ENCODE results near the gene FAM89B. TPM values are rescaled to one million over a fixed set of nuclear protein-coding genes. Genes with fewer than 3 reads are reported as not detected.

Gene FAM89B
- total RNA-seq, 4 donors from 2014 or later, result 30.8 to 44.6 (median 32.4) TPM

GRCh38 chr11:65599216-65599954 is 27.0 kb downstream of the FAM89B start:
- no peaks in the 10 kb centered on the region for H3K9me3 ChIP-seq
- no peaks in the 10 kb centered on the region for H3K27me3 ChIP-seq
- DNase-seq, result no peak
- H3K4me3 ChIP-seq, result no peak overlapping the region
- TF ChIP-seq, protein P1, sequence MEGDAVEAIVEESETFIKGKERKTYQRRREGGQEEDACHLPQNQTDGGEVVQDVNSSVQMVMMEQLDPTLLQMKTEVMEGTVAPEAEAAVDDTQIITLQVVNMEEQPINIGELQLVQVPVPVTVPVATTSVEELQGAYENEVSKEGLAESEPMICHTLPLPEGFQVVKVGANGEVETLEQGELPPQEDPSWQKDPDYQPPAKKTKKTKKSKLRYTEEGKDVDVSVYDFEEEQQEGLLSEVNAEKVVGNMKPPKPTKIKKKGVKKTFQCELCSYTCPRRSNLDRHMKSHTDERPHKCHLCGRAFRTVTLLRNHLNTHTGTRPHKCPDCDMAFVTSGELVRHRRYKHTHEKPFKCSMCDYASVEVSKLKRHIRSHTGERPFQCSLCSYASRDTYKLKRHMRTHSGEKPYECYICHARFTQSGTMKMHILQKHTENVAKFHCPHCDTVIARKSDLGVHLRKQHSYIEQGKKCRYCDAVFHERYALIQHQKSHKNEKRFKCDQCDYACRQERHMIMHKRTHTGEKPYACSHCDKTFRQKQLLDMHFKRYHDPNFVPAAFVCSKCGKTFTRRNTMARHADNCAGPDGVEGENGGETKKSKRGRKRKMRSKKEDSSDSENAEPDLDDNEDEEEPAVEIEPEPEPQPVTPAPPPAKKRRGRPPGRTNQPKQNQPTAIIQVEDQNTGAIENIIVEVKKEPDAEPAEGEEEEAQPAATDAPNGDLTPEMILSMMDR (IDR thresholded peaks at IDR 0.05), result no peak
- no peak for TF ChIP-seq POLR2A (IDR thresholded peaks at IDR 0.05)
- H3K27ac ChIP-seq, result no peak overlapping the region
- peaks cover 0 to 4% (median 0%) of the 10 kb centered on the region in 4 donors for H3K4me1 ChIP-seq
- H3K36me3 ChIP-seq, result peaks cover 0 to 57% (median 0%) of the 10 kb centered on the region in 3 donors

- H3K4me3 ChIP-seq, result no peak overlapping the region
- no peak for DNase-seq
- no peak overlapping the region for H3K27ac ChIP-seq
- no peaks in the 10 kb centered on the region for H3K9me3 ChIP-seq
- no peaks in the 10 kb centered on the region for H3K27me3 ChIP-seq
- TF ChIP-seq, protein P1 (IDR thresholded peaks at IDR 0.05), result no peak
- no peak for TF ChIP-seq POLR2A (IDR thresholded peaks at IDR 0.05)
- H3K36me3 ChIP-seq, result peaks cover 0 to 62% (median 0%) of the 10 kb centered on the region in 3 donors
- peaks cover 0 to 4% (median 0%) of the 10 kb centered on the region in 4 donors for H3K4me1 ChIP-seq
Measured at GRCh38 chr11:65599955-65600246, 27.6 kb downstream of the FAM89B start.

DNA sequence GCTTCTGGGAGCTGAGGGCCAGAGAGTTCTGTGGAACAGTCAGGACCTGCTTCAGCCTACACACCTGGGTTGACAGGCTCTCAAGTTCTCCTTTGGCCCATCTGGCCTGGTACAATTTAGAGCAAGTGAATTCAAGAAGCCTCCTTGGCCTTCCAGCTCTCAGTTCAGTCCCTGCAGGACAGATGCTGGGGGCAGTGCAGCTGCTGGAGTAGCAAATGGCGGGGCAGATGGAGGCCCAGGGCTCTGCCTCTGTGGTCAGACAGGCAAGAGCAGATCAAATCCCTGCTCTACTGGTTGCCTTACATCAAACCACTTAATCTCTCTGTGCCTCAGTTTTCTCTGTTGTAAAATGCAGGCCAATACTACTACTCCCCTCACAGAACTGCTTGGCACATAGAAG is 31.9 kb downstream of the FAM89B start:
- Histone ChIP-seq H3K4me1 (peaks cover 0 to 11% (median 0%) of the 10 kb centered on the region in 4 donors), H3K4me3 (no peak overlapping the region), H3K27me3 (no peaks in the 10 kb centered on the region), H3K9me3 (no peaks in the 10 kb centered on the region), H3K36me3 (peaks cover 0 to 79% (median 0%) of the 10 kb centered on the region in 3 donors), H3K27ac (no peak overlapping the region)
- DNase-seq, result no peak
- TF ChIP-seq, protein P1 (IDR thresholded peaks at IDR 0.05), result no peak
- no peak for TF ChIP-seq POLR2A (IDR thresholded peaks at IDR 0.05)

DNA sequence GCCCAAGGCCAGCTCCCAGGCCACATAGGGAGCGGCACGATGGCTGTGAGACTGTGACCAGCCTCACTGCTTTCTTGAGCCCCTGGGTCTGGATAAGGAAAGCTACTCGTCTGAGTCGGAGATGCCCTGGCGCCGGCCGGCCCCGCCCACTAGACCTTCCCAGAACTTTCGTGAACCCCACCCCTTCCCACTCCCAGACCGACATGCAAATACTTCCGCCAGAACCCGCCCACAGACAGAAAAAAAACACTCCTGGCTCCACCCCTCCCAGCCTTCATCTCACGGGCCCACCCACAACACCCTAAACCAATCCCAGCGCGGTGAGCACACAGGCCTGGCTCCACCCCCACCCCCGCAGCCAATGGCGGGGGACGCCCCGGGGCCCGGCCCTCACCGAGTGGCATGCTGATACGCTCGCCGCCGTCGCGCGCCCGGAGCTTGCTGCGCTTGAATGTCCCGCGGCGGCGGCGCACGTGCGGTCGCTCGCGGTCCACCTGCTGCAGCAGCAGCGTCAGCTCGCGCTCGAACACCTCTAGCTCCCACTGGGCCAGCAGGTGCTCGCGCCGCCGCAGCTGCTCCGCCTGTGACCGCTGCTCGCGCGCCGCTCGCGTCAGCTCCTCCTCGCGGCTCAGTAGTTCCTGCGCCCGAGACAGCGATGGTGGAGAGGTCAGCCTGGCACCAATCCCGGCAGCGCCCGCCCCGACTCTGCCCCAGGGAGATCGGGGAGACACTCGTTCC is 34.7 kb downstream of the FAM89B start:
- Histone ChIP-seq H3K4me3 (peak overlapping the region in 1 of 4 donors; percentile 33), H3K36me3 (peaks cover 0 to 68% (median 0%) of the 10 kb centered on the region in 3 donors), H3K9me3 (no peaks in the 10 kb centered on the region), H3K27ac (peak overlapping the region; percentile 49 to 66 (median 61)), H3K4me1 (peaks cover 0 to 38% (median 7%) of the 10 kb centered on the region in 4 donors), H3K27me3 (no peaks in the 10 kb centered on the region)
- peak; percentile 47 to 89 (median 88) for DNase-seq
- TF ChIP-seq, protein P1 (IDR thresholded peaks at IDR 0.05), result no peak
- TF ChIP-seq POLR2A (IDR thresholded peaks at IDR 0.05), result no peak

- no peak for DNase-seq
- TF ChIP-seq POLR2A (IDR thresholded peaks at IDR 0.05), result no peak
- TF ChIP-seq, protein P1 (IDR thresholded peaks at IDR 0.05), result no peak
- Histone ChIP-seq H3K9me3 (no peaks in the 10 kb centered on the region), H3K4me1 (peaks cover 0 to 46% (median 15%) of the 10 kb centered on the region in 4 donors), H3K27me3 (no peaks in the 10 kb centered on the region), H3K4me3 (peak overlapping the region in 1 of 4 donors; percentile 33), H3K36me3 (peaks cover 0 to 63% (median 0%) of the 10 kb centered on the region in 3 donors), H3K27ac (peak overlapping the region in 3 of 4 donors; percentile 58 to 66 (median 64))
Measured at GRCh38 chr11:65607614-65608426, 35.5 kb downstream of the FAM89B start.
